ENCODE data around the gene CABCOCO1.

CABCOCO1 gene

GRCh38 chr10:61633665-61634064 is 29.1 kb upstream of the CABCOCO1 start:
- H3K36me3 ChIP-seq = no peaks in the 10 kb centered on the region
- no peaks in the 10 kb centered on the region for H3K27me3 ChIP-seq
- no peak overlapping the region for H3K27ac ChIP-seq
- DNase-seq = no peak
- H3K4me3 ChIP-seq = no peak overlapping the region
- intact Hi-C loops (cut with DNase I; ENCODE audit: low total_unique reads) = no loop called here
- TF ChIP-seq CTCF (IDR thresholded peaks at IDR 0.05) = no peak
- H3K9me3 ChIP-seq = no peaks in the 10 kb centered on the region
- H3K4me1 ChIP-seq = peaks cover 0 to 36% (median 11%) of the 10 kb centered on the region in 4 donors

- Histone ChIP-seq H3K9me3 (no peaks in the 10 kb centered on the region), H3K27me3 (no peaks in the 10 kb centered on the region), H3K4me3 (no peak overlapping the region), H3K4me1 (peaks cover 0 to 26% (median 8%) of the 10 kb centered on the region in 4 donors), H3K36me3 (no peaks in the 10 kb centered on the region), H3K27ac (no peak overlapping the region)
- no peak for DNase-seq
- no peak for TF ChIP-seq CTCF (IDR thresholded peaks at IDR 0.05)
- intact Hi-C loops (cut with DNase I; ENCODE audit: low total_unique reads) = no loop called here
Observed at GRCh38 chr10:61634746-61635145, 28.0 kb upstream of the CABCOCO1 start.

- DNase-seq = no peak
- intact Hi-C loops (cut with DNase I; ENCODE audit: low total_unique reads) = no loop called here
- H3K9me3 ChIP-seq = no peaks in the 10 kb centered on the region
- TF ChIP-seq CTCF (IDR thresholded peaks at IDR 0.05) = no peak
- H3K27ac ChIP-seq = peak overlapping the region; percentile 48 to 49
- H3K27me3 ChIP-seq = no peaks in the 10 kb centered on the region
- peaks cover 0 to 26% (median 8%) of the 10 kb centered on the region in 4 donors for H3K4me1 ChIP-seq
- no peaks in the 10 kb centered on the region for H3K36me3 ChIP-seq
- H3K4me3 ChIP-seq = no peak overlapping the region
Observed at GRCh38 chr10:61635471-61635870, 27.3 kb upstream of the CABCOCO1 start.

- H3K4me3 ChIP-seq = no peak overlapping the region
- no peak for DNase-seq
- H3K27ac ChIP-seq = peak overlapping the region; percentile 48 to 49
- H3K36me3 ChIP-seq = no peaks in the 10 kb centered on the region
- no peak for TF ChIP-seq CTCF (IDR thresholded peaks at IDR 0.05)
- H3K4me1 ChIP-seq = peaks cover 0 to 26% (median 8%) of the 10 kb centered on the region in 4 donors
- no peaks in the 10 kb centered on the region for H3K9me3 ChIP-seq
- intact Hi-C loops (cut with DNase I; ENCODE audit: low total_unique reads) = no loop called here
- H3K27me3 ChIP-seq = no peaks in the 10 kb centered on the region
Observed at GRCh38 chr10:61635932-61636331, 26.8 kb upstream of the CABCOCO1 start.

GRCh38 chr10:61639952-61640351 is 22.8 kb upstream of the CABCOCO1 start:
- no peak overlapping the region for H3K27ac ChIP-seq
- TF ChIP-seq CTCF (IDR thresholded peaks at IDR 0.05) = no peak
- H3K4me3 ChIP-seq = no peak overlapping the region
- H3K36me3 ChIP-seq = no peaks in the 10 kb centered on the region
- intact Hi-C loops (cut with DNase I; ENCODE audit: low total_unique reads) = no loop called here
- no peak for DNase-seq
- no peaks in the 10 kb centered on the region for H3K9me3 ChIP-seq
- H3K27me3 ChIP-seq = no peaks in the 10 kb centered on the region
- H3K4me1 ChIP-seq = peaks cover 0 to 30% (median 10%) of the 10 kb centered on the region in 4 donors

- no peaks in the 10 kb centered on the region for H3K36me3 ChIP-seq
- no peak for DNase-seq
- no peaks in the 10 kb centered on the region for H3K9me3 ChIP-seq
- H3K27me3 ChIP-seq = no peaks in the 10 kb centered on the region
- TF ChIP-seq CTCF (IDR thresholded peaks at IDR 0.05) = no peak
- peaks cover 0 to 21% (median 6%) of the 10 kb centered on the region in 4 donors for H3K4me1 ChIP-seq
- no peak overlapping the region for H3K4me3 ChIP-seq
- intact Hi-C loops (cut with DNase I; ENCODE audit: low total_unique reads) = no loop called here
- H3K27ac ChIP-seq = no peak overlapping the region
Observed at GRCh38 chr10:61640856-61641255, 21.9 kb upstream of the CABCOCO1 start.

Measured in tibial artery (tissue), 4 donors.